ENCODE measurements around the gene ZNF432. TPM values are rescaled to one million over a fixed set of nuclear protein-coding genes. Genes with fewer than 3 reads are reported as not detected.

Gene ZNF432
- total RNA-seq, 3 donors from 2014 or later (not counting 1 experiment from before 2014, with no cell fraction given) = 19.7 to 33.7 (median 32.4) TPM

DNA sequence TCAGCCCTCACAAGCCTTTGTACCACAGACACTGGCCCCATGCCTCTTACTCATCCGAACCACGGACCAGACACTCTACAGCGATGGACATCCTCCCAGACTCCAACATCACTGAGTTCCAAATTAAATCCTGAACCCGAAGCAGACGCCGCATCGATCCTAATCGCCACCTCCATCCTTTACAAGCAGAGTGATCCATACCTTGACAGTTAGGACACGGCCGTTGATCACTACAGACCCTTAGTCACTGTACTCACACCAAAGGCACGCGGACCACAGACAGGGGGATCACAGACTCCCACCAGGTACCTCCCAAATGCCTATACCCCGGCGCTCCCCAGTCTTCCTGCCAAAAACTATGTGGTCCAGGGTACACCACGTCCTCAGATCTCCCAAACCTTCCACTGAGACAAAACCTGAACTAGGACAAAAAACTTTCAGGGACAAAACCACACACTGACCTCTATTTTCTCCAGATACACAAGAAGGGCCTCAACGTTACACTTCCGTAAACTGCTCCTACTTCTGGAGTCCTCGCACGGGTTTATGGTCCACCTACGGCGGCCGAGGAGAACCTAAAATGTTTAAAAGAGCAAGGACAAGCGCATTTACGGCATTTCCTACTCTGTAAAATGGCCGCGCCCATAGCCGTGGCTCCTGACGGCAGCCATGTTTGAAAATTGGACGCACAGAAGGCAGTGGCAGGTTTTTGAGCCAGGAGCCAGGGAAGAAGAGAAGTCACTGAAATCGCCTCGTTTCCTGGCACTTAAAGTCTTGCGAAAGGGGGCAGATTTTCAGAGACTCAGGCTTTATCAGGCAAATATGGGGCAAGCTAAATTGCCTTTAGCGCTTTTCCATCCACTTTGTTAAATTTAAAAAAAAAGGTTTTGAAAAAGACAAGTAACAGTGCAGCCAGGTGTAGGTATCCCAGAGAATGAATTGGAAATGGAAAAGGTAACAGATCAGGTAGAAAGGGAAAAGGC lies 62.0 kb downstream of the ZNF432 start, which contains the start of gene ZNF350:
Gene ZNF350 (minus strand): TSS at position 532 of the 983 bp plus-strand sequence. CDS start 12,480 bp downstream, outside the sequence.
- peak; percentile 98 to 100 (median 98) for ATAC-seq
- Mint-ChIP-seq H3K4me3 (peak within 1 kb of the TSS; percentile 96), H3K27me3 (ENCODE audit: low read depth in 2 of 2) (no peaks in the 10 kb centered on the region), H3K9me3 (peaks cover 8 to 29% of the 10 kb centered on the region in 2 donors), H3K27ac (peak within 1 kb of the TSS; percentile 90 to 96), H3K36me3 (peaks cover 38% of the 10 kb centered on the region), H3K4me1 (peaks cover 12 to 13% of the 10 kb centered on the region in 2 donors)
- Histone ChIP-seq H3K27ac (ENCODE audit: low read length) (peak within 1 kb of the TSS; percentile 68), H3K4me1 (ENCODE audit: control insufficient read depth, insufficient read depth, low read length) (peaks cover 15% of the 10 kb centered on the region), H3K36me3 (ENCODE audit: control insufficient read depth, insufficient read depth, low read length) (peaks cover 4% of the 10 kb centered on the region), H3K4me3 (ENCODE audit: low read length) (peak within 1 kb of the TSS; percentile 83), H3K9me3 (ENCODE audit: control insufficient read depth, insufficient read depth, low read length) (peaks cover 51% of the 10 kb centered on the region), H3K27me3 (ENCODE audit: control insufficient read depth, insufficient read depth, low read length) (no peaks in the 10 kb centered on the region)
- whole genome bisulfite sequencing (ENCODE audit: insufficient coverage) = 3% methylated on average over 33 of the region's 33 CpGs
- intact Hi-C loops (cut with micrococcal nuclease) = loop anchor here (1.0 kb wide), 4 partner anchors 22 to 81 kb away; partner anchors contain the start of genes ZNF432, ZNF614, ZNF615 and ZNF649
- DNase-seq = peak; percentile 86 to 95
- no peak for TF ChIP-seq CTCF (IDR thresholded peaks at IDR 0.05)

DNA sequence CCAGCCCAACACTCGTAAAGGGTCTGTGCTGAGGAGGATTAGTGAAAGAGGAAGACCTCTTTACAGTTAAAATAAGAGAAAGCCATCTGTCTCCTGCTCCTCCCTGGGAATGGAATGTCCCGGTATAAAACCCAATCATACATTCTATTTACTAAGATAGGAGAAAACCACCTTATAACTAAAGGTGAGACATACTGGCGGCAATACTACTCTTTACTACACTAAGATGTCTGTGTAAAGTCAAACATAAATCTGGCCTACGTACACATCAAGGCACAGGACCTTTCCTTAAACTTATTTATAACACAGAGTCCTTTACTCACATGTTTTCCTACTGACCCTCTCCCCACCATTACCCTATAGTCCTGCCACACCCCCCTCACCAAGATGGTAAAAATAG lies 65.3 kb downstream of the ZNF432 start:
- DNase-seq = no peak
- 100% methylated on average over 3 of the region's 4 CpGs for WGBS (ENCODE audit: insufficient coverage)
- no peak for TF ChIP-seq CTCF (IDR thresholded peaks at IDR 0.05)
- Histone ChIP-seq H3K27ac (ENCODE audit: low read length) (no peak overlapping the region), H3K4me3 (ENCODE audit: low read length) (no peak overlapping the region), H3K36me3 (ENCODE audit: control insufficient read depth, insufficient read depth, low read length) (peaks cover 18% of the 10 kb centered on the region), H3K9me3 (ENCODE audit: control insufficient read depth, insufficient read depth, low read length) (peaks cover 54% of the 10 kb centered on the region), H3K27me3 (ENCODE audit: control insufficient read depth, insufficient read depth, low read length) (no peaks in the 10 kb centered on the region), H3K4me1 (ENCODE audit: control insufficient read depth, insufficient read depth, low read length) (peaks cover 15% of the 10 kb centered on the region)
- Mint-ChIP-seq H3K27me3 (ENCODE audit: low read depth in 2 of 2) (no peaks in the 10 kb centered on the region), H3K4me1 (peaks cover 17 to 22% of the 10 kb centered on the region in 2 donors), H3K27ac (no peak overlapping the region), H3K36me3 (peaks cover 43% of the 10 kb centered on the region), H3K4me3 (no peak overlapping the region), H3K9me3 (peaks cover 7 to 28% of the 10 kb centered on the region in 2 donors)
- intact Hi-C loops (cut with micrococcal nuclease) = no loop called here
- ATAC-seq = no peak

Other genes with a start within 250 kb of the ZNF432 start
- 10 to 100 TPM in 2 of 3 donors, 1 to 10 TPM in 1; 8.5 to 15.6 (median 12.4) TPM for gene ZNF577, start 160.9 kb downstream of the ZNF432 start, total RNA-seq
- 10 to 100 TPM; 11.0 to 16.1 (median 12.3) TPM for gene ZNF649, start 143.8 kb downstream of the ZNF432 start, total RNA-seq
- 1 to 10 TPM; 1.8 to 3.9 (median 2.5) TPM for gene ZNF613, start 121.4 kb downstream of the ZNF432 start, total RNA-seq
- gene ZNF350, start 62.0 kb downstream of the ZNF432 start, total RNA-seq = 10 to 100 TPM; 32.3 to 46.9 (median 36.6) TPM
- 10 to 100 TPM; 15.4 to 26.3 (median 19.9) TPM for gene ZNF615, start 40.6 kb downstream of the ZNF432 start, total RNA-seq
- gene ZNF614, start 20.5 kb downstream of the ZNF432 start, total RNA-seq = 1 to 10 TPM; 4.3 to 9.2 (median 5.7) TPM
- gene ZNF841, start 46.9 kb upstream of the ZNF432 start, total RNA-seq = 10 to 100 TPM; 32.4 to 47.7 (median 47.4) TPM
- gene ZNF616, start 91.1 kb upstream of the ZNF432 start, total RNA-seq = 1 to 10 TPM; 3.8 to 7.1 (median 4.8) TPM
- gene ZNF836, start 122.8 kb upstream of the ZNF432 start, total RNA-seq = 10 to 100 TPM; 27.9 to 40.2 (median 28.0) TPM
- 100 to 1,000 TPM; 221 to 256 (median 232) TPM for gene PPP2R1A, start 141.2 kb upstream of the ZNF432 start, total RNA-seq
- 10 to 100 TPM; 29.4 to 36.9 (median 32.9) TPM for gene ZNF766, start 220.7 kb upstream of the ZNF432 start, total RNA-seq
- gene ZNF480, start 248.3 kb upstream of the ZNF432 start, total RNA-seq = 1 to 10 TPM; 6.4 to 9.4 (median 7.6) TPM